BE2C (cell line): ENCODE results near the gene DSTN.

Source experiments
- DNase-seq: peaks from one replicate; pipeline ENCODE4 v3.0.0-alpha.2; 2020
- H3K27me3 ChIP-seq: fragments of 250-450 bp; sonication (Bioruptor Pico); 2 replicates; pipeline ENCODE4 v1.5.1; 2020; ENCODE audit warnings: mild to moderate bottlenecking
- H3K36me3 ChIP-seq: fragments of 250-450 bp; sonication (Bioruptor Pico); 2 replicates; pipeline ENCODE4 v1.5.1; 2020; ENCODE audit warnings: mild to moderate bottlenecking
- H3K4me1 ChIP-seq: fragments of 250-450 bp; sonication (Bioruptor Pico); 2 replicates; pipeline ENCODE4 v1.5.1; 2020
- H3K4me3 ChIP-seq: 2 replicates; pipeline ENCODE4 v1.5.1; 2011; ENCODE audit warnings: low read depth, low read length
- H3K9me3 ChIP-seq: fragments of 250-450 bp; sonication (Bioruptor Pico); 2 replicates; pipeline ENCODE4 v1.5.1; 2020
- TF ChIP-seq, protein P1 (sequence below): IDR thresholded peaks from 2 replicates; pipeline ENCODE4 v1.5.1; 2012; ENCODE audit warnings: mild to moderate bottlenecking, low read depth, low read length

The DSTN gene

DNA sequence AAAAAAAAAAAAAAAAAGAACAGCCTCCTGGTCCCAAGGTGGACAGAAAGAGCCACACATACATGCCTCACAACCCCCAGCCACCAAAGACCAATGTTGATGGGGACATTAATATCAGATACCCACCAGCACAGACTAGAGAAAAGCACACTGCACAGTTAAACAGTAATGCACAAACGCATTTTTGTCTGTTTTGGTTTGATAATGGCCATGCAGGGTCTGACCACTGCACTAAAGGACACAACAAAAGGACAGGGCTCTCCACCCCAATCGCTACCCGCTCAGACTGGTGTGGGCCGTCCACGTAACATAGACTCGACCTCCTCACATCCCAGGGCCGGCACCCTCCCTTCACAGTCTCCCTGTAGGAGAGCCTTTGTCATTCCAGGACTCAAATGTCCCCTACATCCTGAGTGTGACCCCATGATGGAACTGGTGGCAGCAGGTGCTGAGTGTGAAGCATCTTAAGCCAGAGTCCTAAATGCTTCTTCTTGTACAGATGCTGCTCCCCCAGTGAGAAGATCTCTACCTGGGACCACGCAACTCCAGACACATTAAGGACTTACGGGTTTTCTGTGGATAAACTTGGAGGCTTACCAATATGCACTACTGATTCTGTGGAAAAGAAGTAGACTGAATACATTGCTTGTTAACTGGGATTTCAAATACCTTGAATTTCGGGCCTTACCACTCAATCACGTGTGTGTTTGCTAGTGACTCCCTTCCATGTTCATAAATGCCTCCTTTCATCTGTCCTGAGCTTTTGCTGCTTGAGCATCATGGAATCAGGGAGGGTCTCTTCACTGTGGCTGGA, 84.2 kb downstream of the DSTN start:
- H3K36me3 ChIP-seq = no peaks in the 10 kb centered on the region
- H3K9me3 ChIP-seq = no peaks in the 10 kb centered on the region
- H3K4me1 ChIP-seq = no peaks in the 10 kb centered on the region
- TF ChIP-seq, protein P1, sequence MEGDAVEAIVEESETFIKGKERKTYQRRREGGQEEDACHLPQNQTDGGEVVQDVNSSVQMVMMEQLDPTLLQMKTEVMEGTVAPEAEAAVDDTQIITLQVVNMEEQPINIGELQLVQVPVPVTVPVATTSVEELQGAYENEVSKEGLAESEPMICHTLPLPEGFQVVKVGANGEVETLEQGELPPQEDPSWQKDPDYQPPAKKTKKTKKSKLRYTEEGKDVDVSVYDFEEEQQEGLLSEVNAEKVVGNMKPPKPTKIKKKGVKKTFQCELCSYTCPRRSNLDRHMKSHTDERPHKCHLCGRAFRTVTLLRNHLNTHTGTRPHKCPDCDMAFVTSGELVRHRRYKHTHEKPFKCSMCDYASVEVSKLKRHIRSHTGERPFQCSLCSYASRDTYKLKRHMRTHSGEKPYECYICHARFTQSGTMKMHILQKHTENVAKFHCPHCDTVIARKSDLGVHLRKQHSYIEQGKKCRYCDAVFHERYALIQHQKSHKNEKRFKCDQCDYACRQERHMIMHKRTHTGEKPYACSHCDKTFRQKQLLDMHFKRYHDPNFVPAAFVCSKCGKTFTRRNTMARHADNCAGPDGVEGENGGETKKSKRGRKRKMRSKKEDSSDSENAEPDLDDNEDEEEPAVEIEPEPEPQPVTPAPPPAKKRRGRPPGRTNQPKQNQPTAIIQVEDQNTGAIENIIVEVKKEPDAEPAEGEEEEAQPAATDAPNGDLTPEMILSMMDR = no peak
- no peak overlapping the region for H3K4me3 ChIP-seq
- DNase-seq = no peak
- H3K27me3 ChIP-seq = no peaks in the 10 kb centered on the region

DNA sequence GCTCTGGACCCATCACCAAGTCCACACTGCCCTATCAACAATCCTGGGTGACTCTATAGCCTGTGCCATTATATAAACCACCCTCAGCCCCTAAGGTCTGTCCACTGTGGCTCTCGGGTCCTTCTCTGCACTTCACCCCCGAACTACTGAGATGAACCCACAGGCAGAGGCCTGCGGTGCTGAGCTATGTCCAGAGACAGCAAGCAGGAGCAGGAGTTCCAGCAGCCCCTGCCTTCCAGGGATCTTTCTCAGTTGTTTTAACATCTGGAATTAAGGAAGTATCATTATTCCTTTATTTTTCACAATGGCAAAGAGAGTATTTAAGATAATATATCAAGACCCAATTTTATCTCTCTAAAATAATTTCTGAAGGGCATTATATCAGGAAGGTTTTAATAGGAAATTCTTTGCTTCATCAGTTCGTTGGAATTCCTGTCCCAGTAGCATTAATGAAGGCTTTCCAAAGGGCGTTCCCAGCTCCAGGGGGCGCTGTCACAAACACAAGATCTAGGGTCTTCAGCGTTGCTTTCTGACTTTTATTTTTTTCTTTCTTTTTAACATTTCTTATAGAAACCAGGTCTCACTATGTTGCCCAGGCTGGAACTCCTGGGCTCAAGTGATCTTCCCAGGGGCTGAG, 84.9 kb downstream of the DSTN start:
- H3K27me3 ChIP-seq = no peaks in the 10 kb centered on the region
- TF ChIP-seq, protein P1 = peak; percentile 81
- peak; percentile 59 for DNase-seq
- H3K36me3 ChIP-seq = no peaks in the 10 kb centered on the region
- H3K4me1 ChIP-seq = no peaks in the 10 kb centered on the region
- H3K4me3 ChIP-seq = no peak overlapping the region
- no peaks in the 10 kb centered on the region for H3K9me3 ChIP-seq

DNA sequence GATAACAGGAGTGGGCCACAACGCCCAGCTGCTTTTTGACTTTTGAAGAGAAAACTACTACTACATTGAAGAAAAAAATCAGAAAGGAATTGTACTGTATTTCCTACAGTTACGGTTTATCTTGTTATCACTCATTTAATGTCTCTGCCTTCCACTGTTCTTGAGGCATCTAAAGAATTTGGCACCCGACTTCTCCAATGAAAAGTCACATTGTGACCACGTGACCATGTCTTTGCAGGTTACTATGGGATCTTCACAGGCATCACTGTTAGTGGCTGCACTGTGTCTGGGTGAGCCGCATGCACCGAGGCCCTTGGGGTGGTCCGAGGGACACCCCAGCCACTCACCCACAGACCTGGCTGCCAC, 85.4 kb downstream of the DSTN start:
- Histone ChIP-seq H3K4me3 (no peak overlapping the region), H3K4me1 (no peaks in the 10 kb centered on the region), H3K9me3 (no peaks in the 10 kb centered on the region), H3K27me3 (no peaks in the 10 kb centered on the region), H3K36me3 (no peaks in the 10 kb centered on the region)
- no peak for DNase-seq
- TF ChIP-seq, protein P1 = no peak

DNA sequence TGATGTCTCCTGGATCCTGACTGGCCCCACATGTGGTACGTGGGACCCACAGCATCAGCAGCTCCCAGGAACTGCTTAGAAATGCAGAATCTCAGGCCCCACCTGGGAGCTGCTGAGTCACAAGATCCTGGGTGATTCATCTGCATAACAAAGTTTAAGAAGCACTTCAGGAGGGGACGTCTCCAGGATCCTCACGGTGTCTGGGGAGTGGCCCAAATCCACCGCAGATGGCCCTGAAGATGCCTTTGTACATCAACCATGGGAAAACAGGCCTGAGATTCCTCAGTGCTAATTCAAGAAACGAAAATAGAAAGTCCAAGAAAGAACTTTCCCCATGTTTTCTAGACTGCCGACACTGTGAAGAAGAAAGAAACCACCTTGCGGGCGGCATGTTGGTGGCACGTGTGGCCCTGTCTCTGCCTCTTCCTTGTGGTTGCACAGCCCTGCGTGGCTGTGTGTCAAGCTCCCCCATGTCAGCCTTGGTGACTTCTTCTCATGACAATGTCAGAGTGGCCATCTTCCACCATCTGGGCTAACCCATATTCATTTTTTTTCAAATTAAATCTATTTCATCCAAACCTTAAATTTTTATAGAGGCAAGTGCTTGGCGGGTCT, 86.1 kb downstream of the DSTN start:
- DNase-seq = no peak
- H3K4me1 ChIP-seq = no peaks in the 10 kb centered on the region
- no peak overlapping the region for H3K4me3 ChIP-seq
- H3K27me3 ChIP-seq = no peaks in the 10 kb centered on the region
- TF ChIP-seq, protein P1 = no peak
- no peaks in the 10 kb centered on the region for H3K9me3 ChIP-seq
- H3K36me3 ChIP-seq = no peaks in the 10 kb centered on the region

DNA sequence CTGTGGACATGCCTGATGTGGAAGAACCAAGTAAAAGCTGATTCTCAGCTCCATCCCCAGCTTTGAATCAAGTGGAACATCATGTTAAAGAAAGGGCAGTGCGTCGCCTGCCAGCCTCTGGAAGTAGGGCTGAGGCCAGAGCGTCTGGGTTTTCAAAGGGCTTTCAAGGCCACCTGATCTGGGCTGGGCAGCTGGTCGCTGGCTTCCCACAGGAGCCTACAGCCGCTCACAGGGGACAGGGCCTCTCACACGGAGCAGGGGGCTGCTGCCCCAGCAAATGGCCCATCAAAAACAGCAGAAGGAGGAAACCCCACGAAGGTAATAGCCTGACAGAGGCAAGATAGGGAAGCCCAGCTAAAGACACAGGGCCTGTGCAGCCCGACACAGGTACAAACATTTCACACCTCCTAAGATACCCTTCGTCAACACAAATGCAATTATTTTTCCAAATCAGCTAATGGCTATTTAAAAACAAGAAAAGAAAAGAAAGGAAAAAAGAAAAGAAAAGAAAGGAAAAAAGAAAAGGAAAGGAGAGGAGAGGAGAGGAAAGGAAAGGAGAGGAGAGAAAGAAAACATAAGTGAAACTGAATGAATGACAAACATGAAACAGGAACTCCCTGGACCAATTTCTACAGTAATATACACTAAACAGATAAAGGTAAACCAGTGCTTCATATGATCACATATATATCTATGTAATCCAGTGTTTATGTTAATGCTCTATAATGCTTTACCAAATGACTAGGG, 87.4 kb downstream of the DSTN start:
- no peaks in the 10 kb centered on the region for H3K27me3 ChIP-seq
- H3K9me3 ChIP-seq = no peaks in the 10 kb centered on the region
- no peak overlapping the region for H3K4me3 ChIP-seq
- no peak for DNase-seq
- no peaks in the 10 kb centered on the region for H3K36me3 ChIP-seq
- TF ChIP-seq, protein P1 = no peak
- H3K4me1 ChIP-seq = no peaks in the 10 kb centered on the region
